Measurements from ENCODE around the gene PACRG. TPM values are rescaled to one million over a fixed set of nuclear protein-coding genes. Genes with fewer than 3 reads are reported as not detected.

The PACRG gene
- total RNA-seq, 3 donors from 2014 or later: 0.64 to 6.4 (median 4.6) TPM

- intact Hi-C loops (cut with DNase I; ENCODE audit: low total_unique reads): loop anchor here (5.0 kb wide), 1 partner anchor 217 kb away; no protein-coding TSS in a partner anchor
- Histone ChIP-seq H3K27me3 (no peaks in the 10 kb centered on the region), H3K4me1 (no peaks in the 10 kb centered on the region), H3K9me3 (no peaks in the 10 kb centered on the region), H3K27ac (no peak overlapping the region), H3K4me3 (no peak overlapping the region), H3K36me3 (no peaks in the 10 kb centered on the region)
- TF ChIP-seq CTCF (IDR thresholded peaks at IDR 0.05) (no peak), POLR2AphosphoS5 (IDR thresholded peaks at IDR 0.05) (no peak), POLR2A (IDR thresholded peaks at IDR 0.05) (no peak)
- no peak for DNase-seq (ENCODE audit: low spot score in 2 of 2)
These were observed 521.9 kb downstream of the PACRG start for GRCh38 chr6:163249651-163250101.

- no peaks in the 10 kb centered on the region for H3K9me3 ChIP-seq
- no peak for DNase-seq (ENCODE audit: low spot score in 2 of 2)
- no peaks in the 10 kb centered on the region for H3K4me1 ChIP-seq
- no peak overlapping the region for H3K27ac ChIP-seq
- H3K27me3 ChIP-seq: no peaks in the 10 kb centered on the region
- H3K4me3 ChIP-seq: no peak overlapping the region
- intact Hi-C loops (cut with DNase I; ENCODE audit: low total_unique reads): loop anchor here (5.0 kb wide), 1 partner anchor 218 kb away; no protein-coding TSS in a partner anchor
- H3K36me3 ChIP-seq: no peaks in the 10 kb centered on the region
- TF ChIP-seq POLR2A (IDR thresholded peaks at IDR 0.05): no peak
- no peak for TF ChIP-seq POLR2AphosphoS5 (IDR thresholded peaks at IDR 0.05)
- TF ChIP-seq CTCF (IDR thresholded peaks at IDR 0.05): no peak
These were observed 522.3 kb downstream of the PACRG start for GRCh38 chr6:163250116-163250515.

GRCh38 chr6:163252061-163252591 is 524.4 kb downstream of the PACRG start:
- Histone ChIP-seq H3K4me1 (no peaks in the 10 kb centered on the region), H3K4me3 (no peak overlapping the region), H3K27ac (no peak overlapping the region), H3K36me3 (no peaks in the 10 kb centered on the region), H3K9me3 (no peaks in the 10 kb centered on the region), H3K27me3 (no peaks in the 10 kb centered on the region)
- no peak for TF ChIP-seq CTCF (IDR thresholded peaks at IDR 0.05)
- no peak for TF ChIP-seq POLR2AphosphoS5 (IDR thresholded peaks at IDR 0.05)
- no peak for TF ChIP-seq POLR2A (IDR thresholded peaks at IDR 0.05)
- no peak for DNase-seq (ENCODE audit: low spot score in 2 of 2)
- intact Hi-C loops (cut with DNase I; ENCODE audit: low total_unique reads): loop anchor here (5.0 kb wide), 1 partner anchor 220 kb away; no protein-coding TSS in a partner anchor

GRCh38 chr6:163253556-163254213 is 525.9 kb downstream of the PACRG start:
- Histone ChIP-seq H3K27ac (no peak overlapping the region), H3K27me3 (no peaks in the 10 kb centered on the region), H3K4me3 (no peak overlapping the region), H3K36me3 (no peaks in the 10 kb centered on the region), H3K9me3 (no peaks in the 10 kb centered on the region), H3K4me1 (no peaks in the 10 kb centered on the region)
- DNase-seq (ENCODE audit: low spot score in 2 of 2): no peak
- intact Hi-C loops (cut with DNase I; ENCODE audit: low total_unique reads): loop anchor here (5.0 kb wide), 1 partner anchor 221 kb away; no protein-coding TSS in a partner anchor
- no peak for TF ChIP-seq CTCF (IDR thresholded peaks at IDR 0.05)
- TF ChIP-seq POLR2A (IDR thresholded peaks at IDR 0.05): no peak
- TF ChIP-seq POLR2AphosphoS5 (IDR thresholded peaks at IDR 0.05): no peak

GRCh38 chr6:163254341-163254835 is 526.6 kb downstream of the PACRG start:
- Histone ChIP-seq H3K27me3 (no peaks in the 10 kb centered on the region), H3K4me3 (no peak overlapping the region), H3K9me3 (no peaks in the 10 kb centered on the region), H3K36me3 (no peaks in the 10 kb centered on the region), H3K27ac (no peak overlapping the region), H3K4me1 (no peaks in the 10 kb centered on the region)
- DNase-seq (ENCODE audit: low spot score in 2 of 2): no peak
- TF ChIP-seq POLR2AphosphoS5 (IDR thresholded peaks at IDR 0.05): no peak
- TF ChIP-seq POLR2A (IDR thresholded peaks at IDR 0.05): no peak
- no peak for TF ChIP-seq CTCF (IDR thresholded peaks at IDR 0.05)
- intact Hi-C loops (cut with DNase I; ENCODE audit: low total_unique reads): loop anchor here (5.0 kb wide), 1 partner anchor 222 kb away; no protein-coding TSS in a partner anchor
